Esophagus (tissue), 2 donors: ENCODE results near the gene GRM8. TPM values are rescaled to one million over a fixed set of nuclear protein-coding genes. Genes with fewer than 3 reads are reported as not detected.

Experiments
- H3K27ac ChIP-seq, 2 donors: one replicate each; pipeline ENCODE4 v1.5.1; 2013; ENCODE audit warnings: low read depth in 2 of 2, mild to moderate bottlenecking in 2 of 2, inconsistent platforms in 1 of 2, low read length in 1 of 2, moderate library complexity in 1 of 2
- H3K27me3 ChIP-seq, 2 donors: one replicate each; pipeline ENCODE4 v1.6.1; 2013; ENCODE audit warnings: low read length in 2 of 2, control low read depth in 1 of 2, mild to moderate bottlenecking in 1 of 2; ENCODE audit not compliant: insufficient read depth in 2 of 2, control insufficient read depth in 1 of 2
- H3K36me3 ChIP-seq, 2 donors: one replicate each; pipeline ENCODE4 v1.6.1; 2013; ENCODE audit warnings: low read length in 1 of 2; ENCODE audit not compliant: control insufficient read depth in 2 of 2, insufficient read depth in 2 of 2
- H3K4me1 ChIP-seq, 2 donors: one replicate each; pipeline ENCODE4 v1.6.1; 2013; ENCODE audit warnings: low read length in 1 of 2; ENCODE audit not compliant: control insufficient read depth in 2 of 2, insufficient read depth in 2 of 2
- H3K4me3 ChIP-seq, 2 donors: one replicate each; pipeline ENCODE4 v1.5.1; 2013; ENCODE audit warnings: low read length in 2 of 2, mild to moderate bottlenecking in 2 of 2, low read depth in 1 of 2, moderate library complexity in 1 of 2
- H3K9me3 ChIP-seq, 2 donors: one replicate each; pipeline ENCODE4 v1.6.1; 2013; ENCODE audit warnings: mild to moderate bottlenecking in 2 of 2, low read depth in 1 of 2, low read length in 1 of 2, moderate library complexity in 1 of 2; ENCODE audit not compliant: control insufficient read depth in 2 of 2, insufficient read depth in 1 of 2
- WGBS, 2 donors: extraction: QIAGEN DNeasy Blood & Tissue Kit; methylation state at CpG; one replicate each; pipeline ENCODE4 v1.1.7; 2013; 5-methylcytosine and 5-hydroxymethylcytosine counted together
- polyA plus RNA-seq, 2 donors: library from polyadenylated mRNA; stranded (reverse); fragments of 200-250 nt; gene quantifications; one replicate each; pipeline ENCODE4 v1.2.3, GENCODE V29; 2013
- donor health status: healthy with polysubstance abuse.
- donor health status: Bipolar disorder and iron deficiency.

The GRM8 gene
- polyA plus RNA-seq, 2 donors = 0.19 TPM; not detected in 1

DNA sequence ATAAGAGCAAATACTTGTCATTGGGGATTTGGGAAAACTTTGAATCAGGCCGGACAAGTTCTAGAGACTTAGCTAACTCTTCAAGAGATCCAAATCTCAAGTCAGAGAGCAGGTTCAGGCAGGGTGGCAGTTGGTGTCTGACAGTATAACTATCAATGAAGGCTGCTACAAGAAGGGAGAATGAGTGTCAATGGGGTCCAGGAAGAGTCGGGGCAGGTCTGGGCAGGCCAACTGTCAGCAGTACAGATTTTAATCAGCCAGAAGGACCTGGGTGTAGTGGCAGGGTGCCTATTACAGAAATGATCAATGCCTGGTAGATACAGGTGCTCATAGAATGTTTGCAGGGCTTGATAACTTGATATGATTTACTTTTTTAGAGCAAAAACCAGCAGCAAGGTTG lies 751.1 kb downstream of the GRM8 start:
- H3K27me3 ChIP-seq = no peaks in the 10 kb centered on the region
- H3K4me1 ChIP-seq = no peaks in the 10 kb centered on the region
- no peaks in the 10 kb centered on the region for H3K36me3 ChIP-seq
- H3K27ac ChIP-seq = no peak overlapping the region
- no peak overlapping the region for H3K4me3 ChIP-seq
- 51 to 65% methylated on average over 2 of the region's 2 CpGs for WGBS, 2 donors
- H3K9me3 ChIP-seq = no peaks in the 10 kb centered on the region

DNA sequence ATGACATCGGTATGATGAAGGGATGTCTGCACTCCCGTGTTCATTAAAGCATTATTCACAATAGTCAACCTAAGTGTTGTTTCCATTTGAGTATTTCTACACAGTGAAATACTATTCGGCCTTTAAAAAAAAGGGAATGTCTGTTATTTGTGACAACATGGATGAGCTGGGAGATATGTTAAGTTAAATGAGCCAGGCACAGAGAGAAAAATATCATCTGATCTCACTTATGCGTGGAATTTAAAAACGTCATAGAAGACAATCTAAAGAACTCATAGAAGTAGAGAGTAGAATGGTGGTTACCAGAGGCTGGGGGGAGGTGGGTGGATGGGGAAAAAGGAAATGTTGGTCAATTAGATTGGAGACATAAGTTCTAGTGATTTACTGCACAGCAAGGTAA lies 753.3 kb downstream of the GRM8 start:
- Histone ChIP-seq H3K36me3 (no peaks in the 10 kb centered on the region), H3K9me3 (no peaks in the 10 kb centered on the region), H3K4me3 (no peak overlapping the region), H3K27ac (no peak overlapping the region), H3K4me1 (no peaks in the 10 kb centered on the region), H3K27me3 (no peaks in the 10 kb centered on the region)
- WGBS, 2 donors = 86 to 90% methylated on average over 5 of the region's 5 CpGs

DNA sequence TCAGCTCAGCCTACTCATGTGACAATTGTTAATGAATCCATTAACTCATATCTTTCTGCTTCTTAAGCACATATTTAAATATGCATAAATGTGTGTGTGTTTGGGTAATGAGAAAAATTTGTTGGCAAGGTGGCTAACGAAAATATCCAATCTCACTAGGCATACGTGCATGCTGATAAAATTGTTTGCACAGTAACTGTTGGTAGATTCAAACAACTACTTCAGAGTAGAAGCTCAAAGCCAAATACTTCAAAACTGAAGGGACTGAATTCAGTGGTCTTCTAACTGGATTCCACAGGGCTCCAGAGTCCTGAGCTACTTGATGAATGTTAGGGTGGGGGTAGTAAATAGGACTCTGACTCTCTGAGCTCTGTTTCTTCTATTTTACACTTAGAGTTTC lies 757.0 kb downstream of the GRM8 start:
- no peak overlapping the region for H3K27ac ChIP-seq
- H3K27me3 ChIP-seq = no peaks in the 10 kb centered on the region
- H3K4me3 ChIP-seq = no peak overlapping the region
- H3K9me3 ChIP-seq = no peaks in the 10 kb centered on the region
- 55 to 56% methylated on average over 2 of the region's 2 CpGs for WGBS, 2 donors
- H3K36me3 ChIP-seq = no peaks in the 10 kb centered on the region
- no peaks in the 10 kb centered on the region for H3K4me1 ChIP-seq

DNA sequence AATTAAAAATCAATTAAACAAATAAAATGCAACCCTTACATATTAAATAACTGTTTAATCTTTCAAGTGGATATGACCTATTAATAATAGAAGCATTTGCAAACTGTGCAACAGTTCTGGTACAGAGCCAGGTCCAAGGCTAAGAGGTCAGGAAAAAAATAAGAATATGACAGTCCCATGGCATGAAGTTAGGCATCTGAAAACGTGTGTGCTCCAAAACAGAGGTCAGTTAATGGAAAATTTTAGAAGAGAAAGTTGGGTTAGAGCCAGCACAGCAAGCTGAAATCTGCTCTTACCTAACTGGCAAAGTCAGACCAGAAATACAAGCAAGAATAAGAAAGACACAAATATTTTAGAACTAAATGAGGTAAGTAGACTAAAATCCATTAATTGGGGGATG lies 757.7 kb downstream of the GRM8 start:
- H3K36me3 ChIP-seq = no peaks in the 10 kb centered on the region
- 0 to 4% methylated on average over 1 of the region's 1 CpG for WGBS, 2 donors
- no peaks in the 10 kb centered on the region for H3K9me3 ChIP-seq
- no peak overlapping the region for H3K27ac ChIP-seq
- no peaks in the 10 kb centered on the region for H3K4me1 ChIP-seq
- no peak overlapping the region for H3K4me3 ChIP-seq
- no peaks in the 10 kb centered on the region for H3K27me3 ChIP-seq

DNA sequence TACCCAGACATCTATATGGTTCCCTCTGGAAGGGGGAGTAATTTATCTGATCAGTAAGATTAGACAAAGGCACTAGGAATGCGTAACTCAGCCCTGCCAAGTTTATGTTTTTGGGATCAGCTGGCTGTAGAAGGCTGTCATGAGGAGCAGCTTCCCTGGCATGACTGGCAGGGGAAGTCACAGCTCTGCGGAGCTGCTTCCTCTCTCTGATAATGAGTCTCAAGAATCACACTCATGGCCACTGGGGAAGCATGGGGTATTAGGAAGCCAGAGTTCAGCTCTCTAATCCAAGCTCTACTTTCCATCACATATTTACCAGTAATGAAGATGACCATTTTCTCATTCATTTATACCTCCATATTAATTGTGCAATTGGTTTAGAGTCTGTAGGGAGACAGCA lies 758.9 kb downstream of the GRM8 start:
- Histone ChIP-seq H3K27me3 (no peaks in the 10 kb centered on the region), H3K4me1 (no peaks in the 10 kb centered on the region), H3K4me3 (no peak overlapping the region), H3K27ac (no peak overlapping the region), H3K9me3 (no peaks in the 10 kb centered on the region), H3K36me3 (no peaks in the 10 kb centered on the region)
- WGBS, 2 donors = 50 to 62% methylated on average over 2 of the region's 2 CpGs

DNA sequence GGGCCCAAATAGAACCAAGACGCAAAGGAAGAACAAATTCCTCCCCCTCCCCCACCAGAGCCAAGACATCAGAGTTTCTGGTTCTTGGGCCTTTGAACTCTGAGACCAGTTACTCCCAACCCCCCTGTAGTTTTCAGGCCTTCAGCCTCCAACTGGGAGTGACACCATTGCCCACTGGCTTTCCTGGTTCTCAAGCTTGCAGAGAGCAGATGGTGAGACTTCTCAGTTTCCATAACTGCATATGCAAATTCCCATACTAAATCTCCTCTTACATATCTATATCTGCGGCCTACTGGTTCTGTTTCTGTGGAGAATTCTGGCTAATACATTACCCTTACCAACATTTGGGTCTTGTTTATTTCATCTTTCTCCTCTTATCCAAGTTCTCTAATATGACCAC lies 762.9 kb downstream of the GRM8 start:
- 85 to 93% methylated on average over 2 of the region's 2 CpGs for WGBS, 2 donors
- Histone ChIP-seq H3K27ac (no peak overlapping the region), H3K4me3 (no peak overlapping the region), H3K36me3 (no peaks in the 10 kb centered on the region), H3K9me3 (no peaks in the 10 kb centered on the region), H3K4me1 (no peaks in the 10 kb centered on the region), H3K27me3 (no peaks in the 10 kb centered on the region)

DNA sequence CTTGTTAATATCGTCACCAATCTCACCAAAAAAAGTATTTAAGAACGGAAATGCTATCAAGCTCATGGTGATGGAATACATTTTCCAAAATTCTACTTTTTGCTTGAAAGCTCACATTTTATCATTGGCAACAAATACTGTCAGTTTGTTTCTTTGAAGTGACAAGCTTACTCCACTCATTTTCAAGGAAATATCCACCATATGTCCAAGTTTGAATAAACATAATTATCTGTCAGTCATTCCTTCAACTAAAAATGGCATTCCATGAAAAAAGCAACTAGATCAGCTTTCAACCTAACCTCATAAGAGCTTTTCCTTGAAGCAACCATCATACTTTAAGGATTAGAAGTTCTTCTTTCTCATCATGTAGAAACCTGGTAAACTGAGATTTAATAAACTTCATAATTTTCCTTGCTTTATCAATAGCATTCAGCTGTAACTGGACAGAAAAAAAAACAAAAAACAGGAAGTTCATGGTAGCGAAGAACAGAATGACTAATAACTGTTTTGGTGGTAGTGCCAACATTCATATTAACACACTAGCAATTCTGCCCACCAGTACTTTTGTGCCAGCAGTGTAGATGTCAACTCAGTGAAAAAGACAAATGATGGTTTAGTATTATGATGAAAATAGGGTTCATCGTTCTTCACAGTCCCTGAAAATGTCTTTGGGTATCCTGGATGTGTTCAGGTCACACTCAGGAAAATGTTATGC lies 764.9 kb downstream of the GRM8 start:
- Histone ChIP-seq H3K4me3 (no peak overlapping the region), H3K9me3 (no peaks in the 10 kb centered on the region), H3K4me1 (no peaks in the 10 kb centered on the region), H3K27me3 (no peaks in the 10 kb centered on the region), H3K36me3 (no peaks in the 10 kb centered on the region), H3K27ac (no peak overlapping the region)
- 65 to 77% methylated on average over 4 of the region's 4 CpGs for WGBS, 2 donors

DNA sequence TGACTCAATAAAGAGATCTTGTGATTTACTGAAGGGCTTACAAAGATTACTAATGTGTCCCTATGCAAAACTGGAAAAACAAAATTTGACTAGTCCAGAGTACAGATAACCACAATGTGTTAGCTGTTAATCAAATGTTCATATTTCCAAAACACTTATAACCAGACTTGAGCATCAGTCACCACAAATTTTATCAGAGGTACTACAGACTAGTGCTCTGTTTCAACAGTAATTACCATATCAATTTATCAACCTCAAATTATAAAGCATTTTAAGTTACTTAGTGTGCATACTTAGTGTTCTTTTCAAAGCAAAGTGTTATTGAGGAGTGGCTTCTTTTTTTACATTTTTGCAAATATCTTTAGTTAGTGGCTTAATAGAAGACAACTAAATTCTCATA lies 765.9 kb downstream of the GRM8 start:
- no peak overlapping the region for H3K4me3 ChIP-seq
- no peaks in the 10 kb centered on the region for H3K4me1 ChIP-seq
- no peaks in the 10 kb centered on the region for H3K27me3 ChIP-seq
- no peaks in the 10 kb centered on the region for H3K36me3 ChIP-seq
- no peak overlapping the region for H3K27ac ChIP-seq
- H3K9me3 ChIP-seq = no peaks in the 10 kb centered on the region

DNA sequence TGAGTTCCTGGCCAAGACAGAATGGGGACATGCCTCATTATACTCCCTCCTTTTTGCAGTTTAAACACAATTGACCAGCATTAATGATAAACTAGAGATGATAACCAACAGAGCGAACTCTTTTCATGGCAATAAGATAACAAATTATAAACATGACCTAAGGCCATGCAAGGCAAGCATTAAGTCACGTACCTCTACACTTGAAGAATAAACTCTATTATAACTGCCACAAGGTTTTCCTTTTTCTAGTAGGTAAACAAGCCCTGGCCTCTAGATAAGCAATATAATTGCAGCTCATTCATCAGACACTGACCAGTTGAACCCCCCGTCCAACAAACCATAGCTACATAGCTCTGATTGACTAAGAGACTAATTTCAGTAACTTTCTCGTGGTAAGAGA lies 767.0 kb downstream of the GRM8 start:
- 29 to 30% methylated on average over 4 of the region's 4 CpGs for WGBS, 2 donors
- no peaks in the 10 kb centered on the region for H3K27me3 ChIP-seq
- H3K36me3 ChIP-seq = no peaks in the 10 kb centered on the region
- no peak overlapping the region for H3K4me3 ChIP-seq
- H3K4me1 ChIP-seq = no peaks in the 10 kb centered on the region
- H3K27ac ChIP-seq = no peak overlapping the region
- H3K9me3 ChIP-seq = no peaks in the 10 kb centered on the region

DNA sequence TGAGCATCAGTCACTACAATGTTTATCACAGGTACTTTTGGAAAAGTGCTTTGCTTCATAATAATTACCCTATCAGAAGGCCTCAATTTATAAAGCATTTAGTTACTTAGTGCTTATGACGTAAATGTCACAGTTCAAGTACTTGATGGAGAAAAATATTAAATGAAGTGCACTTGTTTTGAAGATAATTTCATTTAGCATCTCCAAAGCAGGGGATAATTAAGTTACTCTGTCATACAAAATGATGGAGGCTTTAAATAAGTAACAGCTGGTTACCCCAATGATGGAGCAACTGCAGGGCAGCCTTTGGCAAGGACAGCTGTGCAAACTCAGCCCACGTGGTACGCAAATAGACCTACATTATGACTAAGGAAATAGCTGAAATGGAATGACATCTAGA lies 768.8 kb downstream of the GRM8 start:
- H3K4me3 ChIP-seq = no peak overlapping the region
- no peaks in the 10 kb centered on the region for H3K9me3 ChIP-seq
- H3K27me3 ChIP-seq = no peaks in the 10 kb centered on the region
- H3K27ac ChIP-seq = no peak overlapping the region
- no peaks in the 10 kb centered on the region for H3K36me3 ChIP-seq
- no peaks in the 10 kb centered on the region for H3K4me1 ChIP-seq
- 60 to 68% methylated on average over 3 of the region's 3 CpGs for WGBS, 2 donors
